HCT116 (cell line): ENCODE measurements around the gene TREML1. TPM values are rescaled to one million over a fixed set of nuclear protein-coding genes. Genes with fewer than 3 reads are reported as not detected.

Experiments
- ATAC-seq: fragments of 200-7000 bp; cut with Tn5 transposase; 2 replicates; pipeline ENCODE4 v1.9.1; 2020; ENCODE audit warnings: mild to moderate bottlenecking, moderate library complexity
- BruUV-seq: library from RNA; stranded (reverse); fragments of 400-500 nt; replicated peaks from 2 replicates; lab custom pipeline; 2021; lab: Mats Ljungman, UMichigan
- CTCF ChIA-PET: fragments of 300-600 bp; sonication (Branson Sonifier 250); formaldehyde crosslinking; loops from one replicate; lab custom pipeline; 2021; ENCODE audit warnings: antibody characterized with exemption; lab: Charles Lee
- POLR2A ChIA-PET: fragments of 300-600, 350-600 bp; sonication (Branson Sonifier 250); formaldehyde crosslinking; loops from one replicate; lab custom pipeline; 2021; ENCODE audit warnings: antibody characterized with exemption; lab: Charles Lee
- RAD21 ChIA-PET, 2 experiments: fragments of 300-600 bp; sonication (Branson Sonifier 250); formaldehyde crosslinking; loops; one replicate each; lab custom pipeline; 2023; ENCODE audit warnings: low total read pairs in 2 of 2; ENCODE audit not compliant: uncharacterized antibody in 2 of 2, unreplicated experiment in 2 of 2, low non-redundant PET in 1 of 2; lab: Charles Lee
- DNase-seq: peaks from one replicate; pipeline ENCODE4 v3.0.0-alpha.2; 2010; ENCODE audit warnings: low read depth, low spot score
- H2AFZ ChIP-seq: fragments of 200-600 bp; shearing (Covaris generic), sonication (generic); 2 replicates; pipeline ENCODE4 v1.6.1; 2017; ENCODE audit warnings: low read depth, mixed run types, mixed read lengths, antibody characterized with exemption, low read length; ENCODE audit not compliant: poor library complexity, severe bottlenecking
- H3K27ac ChIP-seq: 2 replicates; pipeline ENCODE4 v1.5.1; 2012; ENCODE audit warnings: low read depth, low read length
- H3K27me3 ChIP-seq: fragments of 200-600 bp; sonication (generic); 2 replicates; pipeline ENCODE4 v1.6.1; 2016; ENCODE audit warnings: mixed run types, low read length, mixed read lengths; ENCODE audit not compliant: insufficient read depth
- H3K36me3 ChIP-seq, 2 experiments: fragments of 200-500 bp in 1 of 2; fragments of 200-600 bp in 1 of 2; sonication (Bioruptor generic) in 1 of 2; sonication (generic) in 1 of 2; 2 replicates each; pipeline versions ENCODE4 v1.5.1 to v1.6.1; 2014 to 2016; ENCODE audit warnings: low read length in 2 of 2, inconsistent platforms in 1 of 2, mixed read lengths in 1 of 2, mixed run types in 1 of 2; ENCODE audit not compliant: insufficient read depth in 2 of 2, control insufficient read depth in 1 of 2
- H3K4me1 ChIP-seq, 2 experiments: fragments of 200-600 bp in 1 of 2; sonication (generic) in 1 of 2; 2 replicates each; pipeline versions ENCODE4 v1.5.1 to v1.6.1; 2012 to 2017; ENCODE audit warnings: low read length in 2 of 2, inconsistent platforms in 1 of 2, mild to moderate bottlenecking in 1 of 2, mixed read lengths in 1 of 2, mixed run types in 1 of 2, moderate library complexity in 1 of 2; ENCODE audit not compliant: insufficient read depth in 2 of 2, control insufficient read depth in 1 of 2
- H3K4me2 ChIP-seq: fragments of 200-600 bp; sonication (generic); 2 replicates; pipeline ENCODE4 v1.6.1; 2017; ENCODE audit warnings: mixed run types, low read length, mixed read lengths
- H3K4me3 ChIP-seq, 2 experiments: fragments of 200-600 bp in 1 of 2; sonication (generic) in 1 of 2; replicated peaks in 1 of 2; 2 replicates each; pipeline ENCODE4 v1.5.1; 2011 to 2016; ENCODE audit warnings: low read length in 2 of 2, control low read depth in 1 of 2, low read depth in 1 of 2, mild to moderate bottlenecking in 1 of 2, mixed read lengths in 1 of 2, mixed run types in 1 of 2
- H3K79me2 ChIP-seq: fragments of 200-600 bp; sonication (generic); 2 replicates; pipeline ENCODE4 v1.6.1; 2017; ENCODE audit warnings: mild to moderate bottlenecking, mixed run types, low read length, moderate library complexity, mixed read lengths; ENCODE audit not compliant: insufficient read depth
- H3K9ac ChIP-seq: fragments of 200-600 bp; sonication (generic); 2 replicates; pipeline ENCODE4 v1.6.1; 2016; ENCODE audit warnings: low read length, mixed read lengths
- H3K9me2 ChIP-seq: fragments of 200-600 bp; sonication (generic), shearing (Covaris generic); 2 replicates; pipeline ENCODE4 v1.6.1; 2017; ENCODE audit warnings: mixed run types, mild to moderate bottlenecking, moderate library complexity; ENCODE audit not compliant: insufficient read depth
- H3K9me3 ChIP-seq, 2 experiments: fragments of 200-500 bp in 1 of 2; fragments of 200-600 bp in 1 of 2; sonication (Bioruptor generic) in 1 of 2; sonication (generic) in 1 of 2; 2 replicates each; pipeline ENCODE4 v1.6.1; 2014 to 2017; ENCODE audit warnings: low read length in 2 of 2, mixed read lengths in 2 of 2, inconsistent platforms in 1 of 2, low read depth in 1 of 2, mild to moderate bottlenecking in 1 of 2, mixed run types in 1 of 2, moderate library complexity in 1 of 2; ENCODE audit not compliant: control insufficient read depth in 1 of 2, insufficient read depth in 1 of 2
- H4K20me1 ChIP-seq: fragments of 200-600 bp; sonication (generic), shearing (Covaris generic); 2 replicates; pipeline ENCODE4 v1.6.1; 2017; ENCODE audit warnings: mixed run types, mild to moderate bottlenecking, moderate library complexity; ENCODE audit not compliant: insufficient read depth
- CBX3 ChIP-seq: IDR thresholded peaks from 2 replicates; pipeline ENCODE4 v1.6.1; 2012; ENCODE audit warnings: low read depth
- EZH2phosphoT487 ChIP-seq: fragments of 200-600 bp; IDR thresholded peaks from 2 replicates; pipeline ENCODE4 v1.6.1; 2018; ENCODE audit warnings: antibody characterized with exemption, borderline replicate concordance
- MAX ChIP-seq: IDR thresholded peaks from 2 replicates; pipeline ENCODE4 v1.6.1; 2012
- RAD21 ChIP-seq: IDR thresholded peaks from 2 replicates; pipeline ENCODE4 v1.6.1; 2012; ENCODE audit warnings: low read depth, mild to moderate bottlenecking
- SP1 ChIP-seq: IDR thresholded peaks from 2 replicates; pipeline ENCODE4 v1.6.1; 2012; ENCODE audit warnings: low read depth
- ZBTB33 ChIP-seq: IDR thresholded peaks from 2 replicates; pipeline ENCODE4 v1.6.1; 2011; ENCODE audit warnings: mild to moderate bottlenecking, low read length, moderate library complexity; ENCODE audit not compliant: insufficient replicate concordance; ENCODE audit errors: extremely low read depth
- intact Hi-C: fragments of 100-400 bp; cut with micrococcal nuclease; formaldehyde crosslinking; loops from 2 replicates; pipeline ENCODE4 v1.10.0; 2022
- total RNA-seq: library from RNA; stranded (reverse); gene quantifications from one replicate; pipeline ENCODE4 v1.2.1, GENCODE V29; 2021; ENCODE audit not compliant: unreplicated experiment

The TREML1 gene
- total RNA-seq, 1 experiment from 2014 or later, result not detected

- Histone ChIP-seq H3K27me3 (peaks cover 39% of the 10 kb centered on the region), H3K9me3 (no peaks in the 10 kb centered on the region), H3K27ac (no peak overlapping the region), H3K4me1 (no peaks in the 10 kb centered on the region), H3K9me2 (no peaks in the 10 kb centered on the region), H3K9ac (no peak overlapping the region), H3K36me3 (no peaks in the 10 kb centered on the region), H4K20me1 (no peaks in the 10 kb centered on the region), H3K4me2 (no peak overlapping the region), H3K4me3 (no peak overlapping the region), H3K79me2 (no peaks in the 10 kb centered on the region), H2AFZ (no peak overlapping the region)
- BruUV-seq, result no TSS peak
- ChIA-PET POLR2A (no interaction called here), RAD21 (no interaction called here), CTCF (no interaction called here)
- DNase-seq, result no peak
- TF ChIP-seq ZBTB33, result no peak
- intact Hi-C loops, result no loop called here
- ATAC-seq, result no peak
Measured at GRCh38 chr6:41197234-41197633, 43.1 kb upstream of the TREML1 start.

DNA sequence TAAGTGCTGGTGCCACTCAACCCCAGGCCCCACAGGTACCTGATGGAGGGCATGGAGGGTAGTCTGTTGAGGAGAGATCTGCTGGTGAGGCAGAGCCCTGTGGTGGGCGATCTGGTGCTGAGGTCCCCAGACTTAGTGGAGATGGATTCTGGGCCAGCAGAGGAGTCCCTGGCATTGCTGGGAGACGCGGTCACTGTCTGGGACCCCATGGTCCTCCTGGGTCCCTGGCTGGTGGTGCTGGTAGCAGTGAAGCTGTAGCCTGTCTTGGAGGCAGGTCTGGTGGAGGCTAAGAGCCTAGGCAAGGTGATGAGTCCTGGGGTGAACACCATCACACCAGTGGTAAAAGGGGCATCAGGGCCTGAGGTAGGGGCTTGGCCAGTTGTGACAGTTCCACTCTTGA lies 40.2 kb upstream of the TREML1 start:
- ChIA-PET CTCF (no interaction called here), POLR2A (no interaction called here), RAD21 (no interaction called here)
- no peak overlapping the region for H3K4me3 ChIP-seq
- H3K9me3 ChIP-seq, result peaks cover 3 to 8% of the 10 kb centered on the region in 2 experiments; a peak in 2 of 4 replicates
- no peak overlapping the region for H3K9ac ChIP-seq
- H3K27me3 ChIP-seq, result peaks cover 39% of the 10 kb centered on the region
- no peaks in the 10 kb centered on the region for H3K36me3 ChIP-seq
- H3K27ac ChIP-seq, result no peak overlapping the region
- TF ChIP-seq MAX (no peak), RAD21 (no peak), SP1 (no peak), EZH2phosphoT487 (no peak), CBX3 (no peak)
- TF ChIP-seq, all 23 proteins: peak for 0
- Histone ChIP-seq H4K20me1 (no peaks in the 10 kb centered on the region), H3K9me2 (no peaks in the 10 kb centered on the region), H3K79me2 (no peaks in the 10 kb centered on the region), H3K4me1 (no peaks in the 10 kb centered on the region), H3K4me2 (no peak overlapping the region), H2AFZ (no peak overlapping the region)
- ATAC-seq (no peak), DNase-seq (no peak)
- intact Hi-C loops, result no loop called here
- BruUV-seq, result no TSS peak
